MM.1S (cell line): ENCODE data around the gene RARS1.

Experiments used
- CTCF ChIP-seq: fragments of 300-600 bp; sonication (generic); IDR thresholded peaks from 2 replicates; pipeline ENCODE4 v1.5.1; 2016; ENCODE audit warnings: antibody characterized with exemption, low read length, mixed read lengths
- EZH2phosphoT487 ChIP-seq: fragments of 300-600 bp; sonication (generic); IDR thresholded peaks from 2 replicates; pipeline ENCODE4 v1.6.1; 2018; ENCODE audit warnings: antibody characterized with exemption, low read length

- no peak for TF ChIP-seq EZH2phosphoT487
- TF ChIP-seq CTCF: no peak
Measured at GRCh38 chr5:168553377-168554130, 67.3 kb downstream of the RARS1 start.
